ENCODE data around the gene ZNF350.

- TF ChIP-seq, protein P1, sequence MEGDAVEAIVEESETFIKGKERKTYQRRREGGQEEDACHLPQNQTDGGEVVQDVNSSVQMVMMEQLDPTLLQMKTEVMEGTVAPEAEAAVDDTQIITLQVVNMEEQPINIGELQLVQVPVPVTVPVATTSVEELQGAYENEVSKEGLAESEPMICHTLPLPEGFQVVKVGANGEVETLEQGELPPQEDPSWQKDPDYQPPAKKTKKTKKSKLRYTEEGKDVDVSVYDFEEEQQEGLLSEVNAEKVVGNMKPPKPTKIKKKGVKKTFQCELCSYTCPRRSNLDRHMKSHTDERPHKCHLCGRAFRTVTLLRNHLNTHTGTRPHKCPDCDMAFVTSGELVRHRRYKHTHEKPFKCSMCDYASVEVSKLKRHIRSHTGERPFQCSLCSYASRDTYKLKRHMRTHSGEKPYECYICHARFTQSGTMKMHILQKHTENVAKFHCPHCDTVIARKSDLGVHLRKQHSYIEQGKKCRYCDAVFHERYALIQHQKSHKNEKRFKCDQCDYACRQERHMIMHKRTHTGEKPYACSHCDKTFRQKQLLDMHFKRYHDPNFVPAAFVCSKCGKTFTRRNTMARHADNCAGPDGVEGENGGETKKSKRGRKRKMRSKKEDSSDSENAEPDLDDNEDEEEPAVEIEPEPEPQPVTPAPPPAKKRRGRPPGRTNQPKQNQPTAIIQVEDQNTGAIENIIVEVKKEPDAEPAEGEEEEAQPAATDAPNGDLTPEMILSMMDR (IDR thresholded peaks at IDR 0.05): no peak
- no peak for TF ChIP-seq POLR2A (IDR thresholded peaks at IDR 0.05)
- TF ChIP-seq POLR2AphosphoS5 (IDR thresholded peaks at IDR 0.05): no peak
Measured at GRCh38 chr19:52007451-52007805, 20.8 kb upstream of the ZNF350 start.
